Transverse colon (tissue), 4 donors: ENCODE measurements around the gene PLK2. TPM values are rescaled to one million over a fixed set of nuclear protein-coding genes. Genes with fewer than 3 reads are reported as not detected.
A peak's percentile ranks its signal among the peaks of the same experiment; 100 is the strongest.

Source experiments
- DNase-seq: peaks from one replicate; pipeline ENCODE4 v3.0.0-alpha.2; 2019
- H3K27ac ChIP-seq, 4 donors: fragments of 200-600 bp; sonication (generic); 2 replicates each; pipeline ENCODE4 v1.5.1; 2016 to 2018; ENCODE audit warnings: inconsistent platforms in 4 of 4
- H3K27me3 ChIP-seq: fragments of 200-600 bp; sonication (generic); 2 replicates; pipeline ENCODE4 v1.5.1; 2017; ENCODE audit warnings: inconsistent platforms
- H3K36me3 ChIP-seq, 4 donors: fragments of 200-600 bp; sonication (generic); 2 replicates each; pipeline ENCODE4 v1.5.1; 2017 to 2019; ENCODE audit warnings: inconsistent platforms in 4 of 4
- H3K4me1 ChIP-seq, 4 donors: fragments of 200-600 bp; sonication (generic); 2 replicates each; pipeline ENCODE4 v1.5.1; 2017 to 2020; ENCODE audit warnings: inconsistent platforms in 4 of 4
- H3K4me3 ChIP-seq, 4 donors: fragments of 200-600 bp; sonication (generic); 1 replicate in 1 of 4; 2 replicates in 3 of 4; pipeline versions ENCODE4 v1.5.1 to v1.6.1; 2017 to 2019; ENCODE audit warnings: inconsistent platforms in 4 of 4
- H3K9me3 ChIP-seq, 2 donors: fragments of 200-600 bp; sonication (generic); 2 replicates each; pipeline ENCODE4 v1.5.1; 2017 to 2019; ENCODE audit warnings: inconsistent platforms in 2 of 2
- EP300 ChIP-seq: sonication (generic); formaldehyde crosslinking; IDR thresholded peaks from one replicate; pipeline ENCODE4 v1.6.1; 2017; ENCODE audit warnings: antibody characterized with exemption, low read depth
- POLR2A ChIP-seq: fragments of 450-650 bp; IDR thresholded peaks from one replicate; pipeline ENCODE4 v1.6.1; 2016; ENCODE audit warnings: antibody characterized with exemption, mild to moderate bottlenecking, moderate library complexity
- POLR2AphosphoS5 ChIP-seq, 3 donors: sonication (generic); formaldehyde crosslinking; IDR thresholded peaks; one replicate each; pipeline ENCODE4 v1.6.1; 2016; ENCODE audit warnings: antibody characterized with exemption in 3 of 3
- WGBS, 2 donors: methylation state at CpG; one replicate each; pipeline ENCODE4 v1.1.5; 2018; ENCODE audit warnings: low coverage in 1 of 2; 5-methylcytosine and 5-hydroxymethylcytosine counted together
- in situ Hi-C, 4 donors: fragments of 200-750 bp; cut with MboI; loops; one replicate each; pipeline versions ENCODE4 v1.15.0 to v1.15.1; 2017; ENCODE audit warnings: low sequenced_read_pairs in 3 of 4, low pct_ligation_motif_present in 1 of 4, low pct_unique_long_range_greater_than_20kb in 1 of 4
- intact Hi-C: fragments of 100-400 bp; cut with DNase I; formaldehyde crosslinking; loops from one replicate; pipeline ENCODE4 v1.15.1; 2023; ENCODE audit warnings: low total_unique reads
- total RNA-seq, 4 donors: library from RNA; depleted of rRNA; stranded (reverse); fragments of >200 nt; gene quantifications; one replicate each; pipeline ENCODE4 v1.1.0, GENCODE V29; 2016
- TF ChIP-seq, protein P1 (sequence below), 5 experiments: fragments of 200-600 bp in 3 of 5; fragments of 450-650 bp in 2 of 5; sonication (generic) in 3 of 5; IDR thresholded peaks; 1 replicate in 2 of 5; 2 replicates in 3 of 5; pipeline ENCODE4 v1.5.1; 2016 to 2017; ENCODE audit warnings: antibody characterized with exemption in 5 of 5, inconsistent platforms in 3 of 5, mild to moderate bottlenecking in 2 of 5, moderate library complexity in 1 of 5

The PLK2 gene
- total RNA-seq, 4 donors from 2014 or later, result 6.0 to 78.6 (median 40.6) TPM

DNA sequence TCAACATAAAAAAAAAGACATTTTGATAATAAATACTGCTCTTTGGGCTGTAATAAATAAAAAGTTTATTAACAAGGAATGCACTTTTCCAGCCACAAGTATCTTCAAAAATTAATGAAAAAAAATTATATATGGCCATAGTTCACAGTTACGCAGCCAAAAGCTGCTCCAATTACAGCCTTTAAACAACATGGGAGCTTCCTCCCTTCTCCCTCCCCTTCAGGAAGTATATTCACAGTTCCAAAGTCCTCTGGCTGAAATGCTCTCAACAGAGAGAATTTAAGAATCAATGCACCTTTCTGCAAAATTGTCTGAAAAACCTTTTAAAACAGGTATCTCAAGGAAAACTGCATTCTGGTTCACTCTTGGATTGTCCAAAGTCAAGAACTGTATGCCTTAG lies 5.9 kb downstream of the PLK2 start:
- no peaks in the 10 kb centered on the region for H3K27me3 ChIP-seq
- H3K9me3 ChIP-seq, result no peaks in the 10 kb centered on the region
- WGBS, 2 donors, result 43 to 70% methylated on average over 1 of the region's 1 CpG
- H3K4me3 ChIP-seq, result no peak overlapping the region
- H3K27ac ChIP-seq, result peak overlapping the region in 2 of 4 donors; percentile 24 to 26
- TF ChIP-seq POLR2AphosphoS5 (IDR thresholded peaks at IDR 0.05), result no peak
- TF ChIP-seq, protein P1, sequence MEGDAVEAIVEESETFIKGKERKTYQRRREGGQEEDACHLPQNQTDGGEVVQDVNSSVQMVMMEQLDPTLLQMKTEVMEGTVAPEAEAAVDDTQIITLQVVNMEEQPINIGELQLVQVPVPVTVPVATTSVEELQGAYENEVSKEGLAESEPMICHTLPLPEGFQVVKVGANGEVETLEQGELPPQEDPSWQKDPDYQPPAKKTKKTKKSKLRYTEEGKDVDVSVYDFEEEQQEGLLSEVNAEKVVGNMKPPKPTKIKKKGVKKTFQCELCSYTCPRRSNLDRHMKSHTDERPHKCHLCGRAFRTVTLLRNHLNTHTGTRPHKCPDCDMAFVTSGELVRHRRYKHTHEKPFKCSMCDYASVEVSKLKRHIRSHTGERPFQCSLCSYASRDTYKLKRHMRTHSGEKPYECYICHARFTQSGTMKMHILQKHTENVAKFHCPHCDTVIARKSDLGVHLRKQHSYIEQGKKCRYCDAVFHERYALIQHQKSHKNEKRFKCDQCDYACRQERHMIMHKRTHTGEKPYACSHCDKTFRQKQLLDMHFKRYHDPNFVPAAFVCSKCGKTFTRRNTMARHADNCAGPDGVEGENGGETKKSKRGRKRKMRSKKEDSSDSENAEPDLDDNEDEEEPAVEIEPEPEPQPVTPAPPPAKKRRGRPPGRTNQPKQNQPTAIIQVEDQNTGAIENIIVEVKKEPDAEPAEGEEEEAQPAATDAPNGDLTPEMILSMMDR (IDR thresholded peaks at IDR 0.05), result no peak
- no peak for TF ChIP-seq EP300
- TF ChIP-seq POLR2A, result no peak
- in situ Hi-C loops (loop anchor here (10.0 to 25.0 kb wide), 5 partner anchors 567 to 1149 kb away; no protein-coding TSS in a partner anchor), intact Hi-C loops (no loop called here)
- DNase-seq, result no peak
- peaks cover 0 to 9% (median 0%) of the 10 kb centered on the region in 4 donors for H3K36me3 ChIP-seq
- H3K4me1 ChIP-seq, result peaks cover 0 to 24% (median 4%) of the 10 kb centered on the region in 4 donors

DNA sequence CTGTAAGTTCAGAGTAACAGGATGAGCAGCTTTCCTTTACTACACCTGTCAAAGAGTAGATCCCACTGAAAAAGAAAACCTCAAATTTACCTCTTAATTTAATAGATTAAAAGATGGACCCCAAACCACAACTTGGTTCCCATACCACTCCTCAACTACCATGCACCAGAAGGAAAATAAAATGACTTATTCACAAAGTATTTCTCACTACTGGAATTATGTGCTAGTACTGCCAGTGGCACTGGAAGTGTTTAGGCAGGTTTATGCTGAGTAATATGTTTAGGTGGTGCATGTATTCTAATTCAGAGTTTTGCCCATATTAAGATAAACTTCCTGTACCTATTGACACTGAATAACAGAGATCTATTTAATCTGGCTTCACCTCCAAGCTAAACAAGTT lies 6.6 kb downstream of the PLK2 start:
- H3K27me3 ChIP-seq, result no peaks in the 10 kb centered on the region
- intact Hi-C loops (no loop called here), in situ Hi-C loops (loop anchor here (10.0 to 25.0 kb wide), 5 partner anchors 566 to 1149 kb away; no protein-coding TSS in a partner anchor)
- no peak overlapping the region for H3K4me3 ChIP-seq
- no peaks in the 10 kb centered on the region for H3K9me3 ChIP-seq
- H3K4me1 ChIP-seq, result peaks cover 0 to 21% (median 4%) of the 10 kb centered on the region in 4 donors
- TF ChIP-seq, protein P1 (IDR thresholded peaks at IDR 0.05), result no peak
- TF ChIP-seq POLR2AphosphoS5 (IDR thresholded peaks at IDR 0.05), result no peak
- TF ChIP-seq POLR2A, result no peak
- no peak overlapping the region for H3K27ac ChIP-seq
- DNase-seq, result no peak
- H3K36me3 ChIP-seq, result peaks cover 0 to 9% (median 0%) of the 10 kb centered on the region in 4 donors

GRCh38 chr5:58452566-58453258 lies 7.2 kb downstream of the PLK2 start:
- Histone ChIP-seq H3K27ac (no peak overlapping the region), H3K9me3 (no peaks in the 10 kb centered on the region), H3K36me3 (peaks cover 0 to 9% (median 0%) of the 10 kb centered on the region in 4 donors), H3K4me1 (peaks cover 0 to 18% (median 4%) of the 10 kb centered on the region in 4 donors), H3K4me3 (no peak overlapping the region), H3K27me3 (no peaks in the 10 kb centered on the region)
- no peak for TF ChIP-seq POLR2A
- TF ChIP-seq, protein P1 (IDR thresholded peaks at IDR 0.05), result no peak
- TF ChIP-seq EP300, result no peak
- TF ChIP-seq POLR2AphosphoS5 (IDR thresholded peaks at IDR 0.05), result no peak
- intact Hi-C loops, result no loop called here
- DNase-seq, result no peak
- 83 to 90% methylated on average over 3 of the region's 3 CpGs for WGBS, 2 donors
- in situ Hi-C loops, result loop anchor here (10.0 to 25.0 kb wide), 5 partner anchors 565 to 1148 kb away; no protein-coding TSS in a partner anchor

- H3K4me3 ChIP-seq, result no peak overlapping the region
- in situ Hi-C loops (loop anchor here (10.0 to 25.0 kb wide), 5 partner anchors 565 to 1147 kb away; no protein-coding TSS in a partner anchor), intact Hi-C loops (no loop called here)
- H3K27me3 ChIP-seq, result no peaks in the 10 kb centered on the region
- H3K36me3 ChIP-seq, result peaks cover 0 to 9% (median 0%) of the 10 kb centered on the region in 4 donors
- TF ChIP-seq, protein P1 (IDR thresholded peaks at IDR 0.05), result no peak
- TF ChIP-seq POLR2AphosphoS5 (IDR thresholded peaks at IDR 0.05) (no peak), POLR2A (no peak), EP300 (no peak)
- H3K4me1 ChIP-seq, result peaks cover 0 to 18% (median 4%) of the 10 kb centered on the region in 4 donors
- 87 to 92% methylated on average over 5 to 8 of the region's 8 CpGs for WGBS, 2 donors
- H3K27ac ChIP-seq, result no peak overlapping the region
- DNase-seq, result no peak
- no peaks in the 10 kb centered on the region for H3K9me3 ChIP-seq
Measured at GRCh38 chr5:58451732-58452565, 7.9 kb downstream of the PLK2 start.
